Heart left ventricle (tissue), 13 donors: ENCODE results near the gene CBX7.

ENCODE experiments used
- POLR2A ChIP-seq, 2 donors: fragments of 450-650 bp; IDR thresholded peaks; one replicate each; pipeline ENCODE4 v1.6.1; 2017; ENCODE audit warnings: antibody characterized with exemption in 2 of 2, mild to moderate bottlenecking in 2 of 2, moderate library complexity in 2 of 2
- TF ChIP-seq, protein P1 (sequence below), 12 donors: fragments of 200-600 bp; sonication (generic) in 4 of 12; IDR thresholded peaks; one replicate each; pipeline versions ENCODE4 v1.5.0 to v1.8.0; 2018 to 2022; ENCODE audit warnings: antibody characterized with exemption in 12 of 12, mild to moderate bottlenecking in 5 of 12
- donor health status: ischemic (EF 13 %, LVEDD 7.1; RV severe dilation, severe dysfunction).
- donor health status: DM: no; HTN: yes; CAD: no.
- donor health status: DM: no; HTN: no; CAD: no.
- donor health status: ischemic (EF 25% LVEDD 6.9; RV normal size, moderate dysfunction).
- donor health status: ischemic (EF 25% LVEDD 5.7; RV mildly dilated, moderate dysfunction).
- donor health status: ischemic (EF 35%, LVEDD 5.7; RV mildly dilated, moderate dysfunction).
- donor health status: nonischemic (EF 11% LVEDD 7.7; RV severe dilation, severe dysfunction).
- donor health status: DM: yes; HTN: yes; CAD: no.
- donor health status: PGD.
- donor health status: ischemic (EF 29% LVEDD 5.4; RV normal size, mild dysfunction).
- donor health status: nonischemic (EF 23%, LVEDD 6.1; RV moderate dilation, normal function).

DNA sequence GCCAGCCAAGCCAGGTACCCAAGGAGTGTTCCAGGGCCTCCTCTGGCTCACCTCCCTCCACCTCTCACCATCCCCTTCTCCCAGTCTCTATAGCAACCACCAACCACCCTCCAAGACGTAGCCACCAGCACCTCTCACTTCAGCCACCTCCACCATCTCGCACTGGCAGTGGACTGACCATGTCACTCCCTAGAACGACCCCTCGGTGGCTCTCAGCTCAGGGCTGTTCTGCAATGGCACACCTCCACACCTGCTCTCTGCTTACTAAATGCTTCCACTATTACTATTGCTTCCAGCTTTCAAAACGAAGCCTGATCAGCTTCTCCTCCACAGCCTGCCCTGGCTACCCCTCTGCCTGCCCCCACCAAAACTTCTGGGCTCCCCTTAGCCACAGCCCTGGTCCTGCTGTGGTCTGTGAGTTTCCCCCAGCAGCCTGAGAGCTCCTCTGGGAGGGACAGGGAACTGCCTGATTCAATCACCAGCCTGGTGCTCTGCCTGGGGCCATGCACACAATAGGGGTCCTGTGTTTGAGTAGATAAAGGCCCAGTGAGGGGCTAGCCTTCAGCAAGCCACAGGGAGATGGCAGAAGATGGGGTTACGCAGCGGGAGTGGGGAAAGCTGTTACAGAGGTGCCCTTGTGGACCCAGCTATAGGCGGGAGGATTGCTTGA lies 17.5 kb upstream of the CBX7 start:
- TF ChIP-seq, protein P1, sequence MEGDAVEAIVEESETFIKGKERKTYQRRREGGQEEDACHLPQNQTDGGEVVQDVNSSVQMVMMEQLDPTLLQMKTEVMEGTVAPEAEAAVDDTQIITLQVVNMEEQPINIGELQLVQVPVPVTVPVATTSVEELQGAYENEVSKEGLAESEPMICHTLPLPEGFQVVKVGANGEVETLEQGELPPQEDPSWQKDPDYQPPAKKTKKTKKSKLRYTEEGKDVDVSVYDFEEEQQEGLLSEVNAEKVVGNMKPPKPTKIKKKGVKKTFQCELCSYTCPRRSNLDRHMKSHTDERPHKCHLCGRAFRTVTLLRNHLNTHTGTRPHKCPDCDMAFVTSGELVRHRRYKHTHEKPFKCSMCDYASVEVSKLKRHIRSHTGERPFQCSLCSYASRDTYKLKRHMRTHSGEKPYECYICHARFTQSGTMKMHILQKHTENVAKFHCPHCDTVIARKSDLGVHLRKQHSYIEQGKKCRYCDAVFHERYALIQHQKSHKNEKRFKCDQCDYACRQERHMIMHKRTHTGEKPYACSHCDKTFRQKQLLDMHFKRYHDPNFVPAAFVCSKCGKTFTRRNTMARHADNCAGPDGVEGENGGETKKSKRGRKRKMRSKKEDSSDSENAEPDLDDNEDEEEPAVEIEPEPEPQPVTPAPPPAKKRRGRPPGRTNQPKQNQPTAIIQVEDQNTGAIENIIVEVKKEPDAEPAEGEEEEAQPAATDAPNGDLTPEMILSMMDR (IDR thresholded peaks at IDR 0.05) = no peak
- TF ChIP-seq POLR2A (IDR thresholded peaks at IDR 0.05) = no peak
